NCI-H2107 (cell line): ENCODE measurements around the gene C5.

Experiments used
- DNase-seq: peaks from one replicate; lab custom pipeline; 2025; lab: John Stamatoyannopoulos, UW

The C5 gene

DNA sequence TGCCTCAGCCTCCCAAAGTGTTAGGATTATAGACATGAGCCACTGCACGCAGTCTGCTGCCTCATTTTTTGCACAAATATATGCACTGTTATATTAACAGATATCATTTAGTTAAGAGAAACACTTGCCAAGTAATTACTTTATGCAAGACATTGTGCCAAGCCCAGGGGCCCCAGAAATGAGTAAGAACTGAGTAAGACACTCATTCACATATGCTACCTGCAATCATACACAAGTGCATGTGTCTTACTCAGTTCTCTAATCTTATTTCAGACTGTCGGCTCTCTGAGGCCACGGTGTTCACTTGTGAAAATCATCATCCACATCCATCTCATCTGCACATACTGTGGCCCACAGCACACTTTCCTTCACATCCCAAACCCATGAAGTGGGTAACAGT is 139.4 kb downstream of the C5 start:
- DNase-seq: no peak

DNA sequence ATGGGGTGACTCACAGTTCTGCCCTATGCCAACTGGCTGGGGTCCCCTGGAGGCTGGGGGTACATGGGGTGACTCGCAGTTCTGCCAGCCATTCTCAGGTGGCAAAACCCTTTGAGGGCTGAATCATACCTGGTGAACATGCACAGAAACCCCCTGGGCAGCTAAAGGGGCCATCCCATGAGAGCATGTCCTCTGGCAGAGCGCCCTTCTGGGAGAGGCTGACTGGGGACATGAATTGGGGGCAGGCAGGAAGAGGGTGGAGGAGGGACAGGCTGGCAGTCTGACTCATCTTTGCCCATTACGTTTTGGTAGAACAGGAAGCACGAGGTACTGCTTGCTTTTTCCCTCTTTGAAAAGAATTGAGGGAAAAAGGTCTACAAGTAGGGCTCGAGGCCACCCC is 140.2 kb downstream of the C5 start:
- DNase-seq: no peak

DNA sequence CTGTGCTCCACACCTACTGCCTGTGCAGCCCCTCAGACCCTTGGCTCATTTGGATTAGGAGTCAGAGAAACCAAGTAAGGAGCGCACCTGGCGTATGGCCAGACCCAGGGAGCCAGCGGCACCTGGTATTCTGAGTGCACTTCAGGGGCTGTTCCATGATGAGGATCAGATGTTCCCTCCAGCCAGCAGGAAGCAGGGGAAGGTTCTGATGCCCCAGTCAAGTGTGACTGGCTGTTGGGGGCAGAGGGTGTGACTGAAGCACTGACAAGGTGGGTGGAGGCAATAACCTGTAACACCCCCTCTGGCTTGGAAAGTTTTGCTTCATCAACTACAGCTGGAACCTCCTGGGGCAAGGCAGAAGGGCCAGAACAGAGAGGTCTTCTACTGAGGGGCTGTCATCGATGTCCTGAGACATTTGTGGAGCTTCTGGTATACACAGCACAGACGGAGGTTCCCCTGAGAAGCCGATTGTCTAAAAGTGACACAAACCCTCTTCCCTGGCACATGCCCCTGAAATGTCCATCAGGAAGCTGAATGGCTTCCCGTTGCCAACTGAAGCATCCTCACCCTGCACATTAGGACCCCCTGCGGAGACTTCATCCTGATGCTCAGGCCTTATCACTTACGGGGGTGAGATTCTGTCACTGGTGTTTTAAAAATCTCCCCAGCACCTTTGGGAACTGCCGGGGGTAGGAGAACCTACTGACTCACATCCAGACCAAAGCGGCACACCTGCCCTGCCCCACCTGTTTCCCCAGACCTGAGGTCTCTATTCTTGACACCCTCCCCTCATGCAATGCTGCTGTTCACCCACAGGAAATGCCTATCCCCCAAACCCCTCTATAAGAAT is 144.5 kb downstream of the C5 start:
- no peak for DNase-seq

DNA sequence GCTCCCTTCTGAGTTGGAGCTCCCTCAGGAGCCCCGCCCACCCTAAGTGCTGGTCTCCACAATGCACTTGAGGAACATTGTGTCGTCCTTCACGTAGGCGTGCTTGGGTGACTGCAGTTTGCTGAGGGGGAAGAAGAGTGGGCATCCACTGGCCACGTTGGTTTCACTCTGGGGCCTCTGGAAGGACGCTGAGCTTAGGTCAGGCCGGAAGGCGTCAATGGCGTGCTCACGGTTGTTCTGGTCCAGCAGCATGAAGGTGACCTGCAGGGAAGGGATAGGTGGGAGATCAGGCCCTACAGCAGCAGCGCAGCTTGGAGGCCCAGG is 145.1 kb downstream of the C5 start:
- DNase-seq: no peak

DNA sequence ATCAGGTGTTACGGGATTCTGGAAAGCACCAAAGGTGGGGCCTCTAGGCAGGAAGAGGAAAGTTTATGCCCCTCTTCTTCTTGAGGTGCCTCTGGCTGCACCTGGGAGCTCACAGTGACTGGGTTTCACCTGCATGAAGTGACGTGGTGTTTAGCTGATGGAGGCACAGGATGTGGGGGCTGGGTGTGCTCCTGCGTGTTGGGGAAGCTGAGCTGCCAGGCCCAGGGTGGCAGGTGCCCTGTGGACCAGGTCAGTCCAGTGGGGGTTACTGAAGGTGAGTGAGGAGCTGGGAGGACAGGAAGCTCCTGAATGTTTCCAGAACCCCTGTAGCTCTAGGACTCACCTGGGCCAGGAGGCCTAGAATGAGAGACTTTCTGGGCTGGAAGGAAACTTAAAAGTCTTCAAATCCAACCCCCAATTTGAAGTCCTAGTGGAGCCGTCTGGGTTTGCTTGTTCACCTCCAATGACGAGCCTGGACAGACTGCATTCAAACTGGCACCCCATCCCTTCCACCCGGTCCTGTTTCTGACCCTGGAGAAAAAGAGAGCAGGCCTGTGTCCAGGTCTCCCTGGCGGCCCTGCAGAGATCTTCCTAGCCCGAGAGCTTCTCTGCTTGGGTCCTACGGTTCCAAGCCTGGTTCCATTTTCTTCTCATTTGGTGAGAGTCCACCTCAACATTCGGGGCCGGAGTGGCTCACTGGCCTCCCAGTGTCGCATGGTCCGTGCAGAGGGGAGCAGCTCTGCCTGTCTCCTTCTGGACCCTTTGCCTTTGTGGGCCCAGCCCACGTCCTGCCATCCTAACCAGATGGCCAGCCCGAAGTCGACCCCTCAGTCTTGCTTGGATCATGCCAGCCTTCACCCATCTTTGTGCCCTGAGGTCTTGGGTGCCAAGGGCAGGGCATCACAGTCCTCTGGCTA is 145.8 kb downstream of the C5 start:
- no peak for DNase-seq

DNA sequence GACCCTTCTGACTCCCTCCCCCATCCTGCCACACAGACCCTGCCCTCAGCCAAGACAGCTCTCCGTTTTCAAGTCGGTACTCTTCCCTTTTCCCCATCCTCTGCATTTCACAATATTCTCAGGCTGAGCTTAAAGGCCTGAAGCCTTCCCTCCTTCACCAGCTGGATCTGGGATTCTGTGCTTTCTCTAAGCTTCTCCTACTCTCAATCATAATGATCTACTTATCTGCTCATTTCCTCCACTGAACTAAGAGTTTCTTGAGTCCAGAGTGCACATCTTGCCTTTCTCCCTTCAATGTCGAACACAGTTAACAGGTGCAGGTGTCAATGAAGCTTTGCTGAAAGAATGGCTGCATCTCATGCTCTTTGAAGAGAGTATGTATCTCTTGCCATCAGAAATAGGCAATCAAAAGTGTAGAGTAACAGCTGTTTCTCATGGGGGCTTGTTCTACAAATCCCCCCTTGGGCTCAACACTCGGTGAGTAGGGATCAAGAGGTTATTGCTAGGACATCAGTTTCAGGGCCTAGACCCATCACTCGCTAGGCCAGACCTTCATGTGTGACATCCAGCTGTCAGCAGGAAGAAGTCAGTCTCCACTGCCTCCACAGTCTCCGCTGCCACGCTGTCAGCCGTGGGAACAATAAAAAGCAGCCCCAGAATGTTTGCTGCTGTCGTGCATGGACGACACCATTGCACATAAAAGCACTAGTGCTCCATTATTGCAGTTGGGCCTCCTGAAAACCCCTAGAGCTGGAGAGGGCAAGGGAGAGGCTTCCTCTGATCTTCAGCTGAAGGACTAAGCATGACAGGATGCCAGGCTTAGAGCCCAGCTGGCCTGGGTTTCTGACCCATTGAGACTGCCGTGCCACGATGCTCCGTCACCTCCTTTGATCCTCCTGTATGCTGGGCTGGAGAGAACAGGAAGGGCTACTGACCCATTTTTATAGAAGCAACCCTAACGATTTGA is 147.2 kb downstream of the C5 start:
- DNase-seq: no peak
